ENCODE results near the gene CLDN4.
"Not testable (repeated sequence)": the region's sequence is repeated elsewhere in the genome, so short reads cannot be mapped to it uniquely, and the experiment has no call there.

Gene CLDN4

GRCh38 chr7:73844131-73844547, 13.3 kb downstream of the CLDN4 start:
- Histone ChIP-seq H3K9me3 (ENCODE audit: severe bottlenecking) (no peaks in the 10 kb centered on the region), H3K27me3 (ENCODE audit: insufficient read depth, low read depth, severe bottlenecking) (no peaks in the 10 kb centered on the region), H3K27ac (no peak overlapping the region), H3K4me3 (ENCODE audit: low read depth, low read length) (no peak overlapping the region), H3K36me3 (no peaks in the 10 kb centered on the region; the same call in 1 of the 2 replicates)
- TF ChIP-seq, protein P1, sequence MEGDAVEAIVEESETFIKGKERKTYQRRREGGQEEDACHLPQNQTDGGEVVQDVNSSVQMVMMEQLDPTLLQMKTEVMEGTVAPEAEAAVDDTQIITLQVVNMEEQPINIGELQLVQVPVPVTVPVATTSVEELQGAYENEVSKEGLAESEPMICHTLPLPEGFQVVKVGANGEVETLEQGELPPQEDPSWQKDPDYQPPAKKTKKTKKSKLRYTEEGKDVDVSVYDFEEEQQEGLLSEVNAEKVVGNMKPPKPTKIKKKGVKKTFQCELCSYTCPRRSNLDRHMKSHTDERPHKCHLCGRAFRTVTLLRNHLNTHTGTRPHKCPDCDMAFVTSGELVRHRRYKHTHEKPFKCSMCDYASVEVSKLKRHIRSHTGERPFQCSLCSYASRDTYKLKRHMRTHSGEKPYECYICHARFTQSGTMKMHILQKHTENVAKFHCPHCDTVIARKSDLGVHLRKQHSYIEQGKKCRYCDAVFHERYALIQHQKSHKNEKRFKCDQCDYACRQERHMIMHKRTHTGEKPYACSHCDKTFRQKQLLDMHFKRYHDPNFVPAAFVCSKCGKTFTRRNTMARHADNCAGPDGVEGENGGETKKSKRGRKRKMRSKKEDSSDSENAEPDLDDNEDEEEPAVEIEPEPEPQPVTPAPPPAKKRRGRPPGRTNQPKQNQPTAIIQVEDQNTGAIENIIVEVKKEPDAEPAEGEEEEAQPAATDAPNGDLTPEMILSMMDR (IDR thresholded peaks at IDR 0.05; ENCODE audit: low read depth, low read length) = no peak
- no peak for DNase-seq

GRCh38 chr7:73844848-73845460, 14.2 kb downstream of the CLDN4 start:
- H3K4me3 ChIP-seq (ENCODE audit: low read depth, low read length) = no peak overlapping the region
- no peaks in the 10 kb centered on the region for H3K9me3 ChIP-seq (ENCODE audit: severe bottlenecking)
- no peaks in the 10 kb centered on the region for H3K27me3 ChIP-seq (ENCODE audit: insufficient read depth, low read depth, severe bottlenecking)
- no peak overlapping the region for H3K27ac ChIP-seq
- no peaks in the 10 kb centered on the region; the same call in 1 of the 2 replicates for H3K36me3 ChIP-seq
- DNase-seq = no peak
- TF ChIP-seq, protein P1 (IDR thresholded peaks at IDR 0.05; ENCODE audit: low read depth, low read length) = no peak

- H3K4me3 ChIP-seq (ENCODE audit: low read depth, low read length); H3K27ac ChIP-seq; H3K36me3 ChIP-seq; H3K27me3 ChIP-seq (ENCODE audit: insufficient read depth, low read depth, severe bottlenecking); H3K9me3 ChIP-seq (ENCODE audit: severe bottlenecking); DNase-seq: not testable (repeated sequence)
Measured at GRCh38 chr7:73845701-73846195, 15.0 kb downstream of the CLDN4 start.

GRCh38 chr7:73847941-73848723, 17.3 kb downstream of the CLDN4 start:
- DNase-seq = no peak
- H3K36me3 ChIP-seq = no peaks in the 10 kb centered on the region
- no peaks in the 10 kb centered on the region for H3K9me3 ChIP-seq (ENCODE audit: severe bottlenecking)
- H3K27ac ChIP-seq = no peak overlapping the region
- no peak overlapping the region for H3K4me3 ChIP-seq (ENCODE audit: low read depth, low read length)
- TF ChIP-seq, protein P1 (IDR thresholded peaks at IDR 0.05; ENCODE audit: low read depth, low read length) = no peak
- no peaks in the 10 kb centered on the region for H3K27me3 ChIP-seq (ENCODE audit: insufficient read depth, low read depth, severe bottlenecking)

DNA sequence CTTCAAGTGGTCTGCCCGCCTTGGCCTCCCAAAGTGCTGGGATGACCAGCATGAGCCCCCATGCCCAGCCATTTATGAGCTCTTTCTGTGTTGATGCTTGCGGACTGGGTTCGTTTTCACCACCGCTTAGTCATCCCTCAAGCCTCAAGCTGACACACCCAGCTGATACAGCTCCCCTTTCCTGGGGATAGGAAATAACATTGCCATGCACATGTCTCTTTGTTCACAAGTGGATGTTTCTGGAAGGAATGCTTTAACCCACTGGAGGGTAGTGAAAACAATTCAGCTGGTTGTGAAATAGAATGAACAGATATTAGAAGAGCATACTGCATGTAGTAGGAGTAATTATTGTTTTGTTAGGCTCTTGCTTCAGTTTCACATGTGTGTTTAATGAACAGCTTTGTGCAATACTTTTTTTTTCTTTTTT, 20.0 kb downstream of the CLDN4 start:
- H3K9me3 ChIP-seq (ENCODE audit: severe bottlenecking) = no peaks in the 10 kb centered on the region
- H3K36me3 ChIP-seq = no peaks in the 10 kb centered on the region
- H3K27me3 ChIP-seq (ENCODE audit: insufficient read depth, low read depth, severe bottlenecking) = no peaks in the 10 kb centered on the region
- DNase-seq = no peak
- H3K27ac ChIP-seq = no peak overlapping the region
- H3K4me3 ChIP-seq (ENCODE audit: low read depth, low read length) = no peak overlapping the region
- TF ChIP-seq, protein P1 (IDR thresholded peaks at IDR 0.05; ENCODE audit: low read depth, low read length) = no peak
